ENCODE data around the gene ALOX15.

Gene ALOX15

GRCh38 chr17:4641297-4642195, at the start of gene ALOX15:
ALOX15 (minus strand) TSS chr17:4641678; CDS start chr17:4641651, 27 bp downstream.
- TF ChIP-seq, protein P1, sequence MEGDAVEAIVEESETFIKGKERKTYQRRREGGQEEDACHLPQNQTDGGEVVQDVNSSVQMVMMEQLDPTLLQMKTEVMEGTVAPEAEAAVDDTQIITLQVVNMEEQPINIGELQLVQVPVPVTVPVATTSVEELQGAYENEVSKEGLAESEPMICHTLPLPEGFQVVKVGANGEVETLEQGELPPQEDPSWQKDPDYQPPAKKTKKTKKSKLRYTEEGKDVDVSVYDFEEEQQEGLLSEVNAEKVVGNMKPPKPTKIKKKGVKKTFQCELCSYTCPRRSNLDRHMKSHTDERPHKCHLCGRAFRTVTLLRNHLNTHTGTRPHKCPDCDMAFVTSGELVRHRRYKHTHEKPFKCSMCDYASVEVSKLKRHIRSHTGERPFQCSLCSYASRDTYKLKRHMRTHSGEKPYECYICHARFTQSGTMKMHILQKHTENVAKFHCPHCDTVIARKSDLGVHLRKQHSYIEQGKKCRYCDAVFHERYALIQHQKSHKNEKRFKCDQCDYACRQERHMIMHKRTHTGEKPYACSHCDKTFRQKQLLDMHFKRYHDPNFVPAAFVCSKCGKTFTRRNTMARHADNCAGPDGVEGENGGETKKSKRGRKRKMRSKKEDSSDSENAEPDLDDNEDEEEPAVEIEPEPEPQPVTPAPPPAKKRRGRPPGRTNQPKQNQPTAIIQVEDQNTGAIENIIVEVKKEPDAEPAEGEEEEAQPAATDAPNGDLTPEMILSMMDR (IDR thresholded peaks at IDR 0.05): no peak

- TF ChIP-seq, protein P1 (IDR thresholded peaks at IDR 0.05): no peak
These were observed 49.3 kb upstream of the ALOX15 start for GRCh38 chr17:4690745-4691144.

- TF ChIP-seq, protein P1 (IDR thresholded peaks at IDR 0.05): no peak
These were observed 38.2 kb upstream of the ALOX15 start for GRCh38 chr17:4679658-4680057.

- TF ChIP-seq, protein P1 (IDR thresholded peaks at IDR 0.05): no peak
These were observed 37.1 kb upstream of the ALOX15 start for GRCh38 chr17:4678448-4679026.

- TF ChIP-seq, protein P1 (IDR thresholded peaks at IDR 0.05): no peak
These were observed 35.3 kb upstream of the ALOX15 start for GRCh38 chr17:4676791-4677190.

DNA sequence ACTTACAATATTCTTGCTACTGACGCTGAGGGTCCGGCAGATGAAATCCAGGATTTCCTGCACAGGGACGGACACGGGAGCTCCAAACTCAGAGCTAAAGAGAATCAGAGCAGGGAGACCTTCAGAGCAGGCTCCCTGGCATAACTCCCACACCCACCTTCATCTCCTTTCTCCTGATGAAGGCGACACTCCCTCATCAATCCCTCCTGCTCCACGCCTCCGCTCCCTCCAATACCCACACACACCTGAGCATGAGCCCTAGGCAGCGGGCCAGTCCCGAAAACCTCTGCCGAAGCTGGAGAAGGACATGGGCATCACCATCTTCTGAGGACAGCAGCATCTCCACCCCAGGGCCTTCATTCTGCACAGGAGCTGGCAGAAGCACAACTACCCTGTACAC, 34.3 kb upstream of the ALOX15 start:
- TF ChIP-seq, protein P1 (IDR thresholded peaks at IDR 0.05): no peak

DNA sequence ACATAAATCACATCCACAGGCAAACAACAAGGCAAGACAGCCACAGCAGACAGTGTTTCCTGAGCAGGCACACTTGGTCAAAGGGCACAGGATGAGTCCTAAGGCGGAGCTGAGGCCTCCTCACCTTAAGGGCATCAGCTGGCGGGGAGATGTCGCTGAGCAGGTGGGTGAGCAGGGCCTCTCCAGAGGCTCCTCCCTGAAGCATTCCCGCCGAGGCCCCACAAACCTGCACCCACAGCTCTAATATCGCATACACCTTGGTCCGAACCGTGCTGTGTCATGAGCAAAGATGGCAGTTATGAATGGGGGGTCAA, 33.2 kb upstream of the ALOX15 start:
- TF ChIP-seq, protein P1 (IDR thresholded peaks at IDR 0.05): no peak
